GDM1 (cell line): ENCODE results near the gene SMCO2.
A peak's percentile ranks its signal among the peaks of the same experiment; 100 is the strongest.
"Not testable (repeated sequence)": the region's sequence is repeated elsewhere in the genome, so short reads cannot be mapped to it uniquely, and the experiment has no call there.

ENCODE experiments used
- DNase-seq: peaks from one replicate; lab custom pipeline; 2025; lab: John Stamatoyannopoulos, UW

The SMCO2 gene

DNA sequence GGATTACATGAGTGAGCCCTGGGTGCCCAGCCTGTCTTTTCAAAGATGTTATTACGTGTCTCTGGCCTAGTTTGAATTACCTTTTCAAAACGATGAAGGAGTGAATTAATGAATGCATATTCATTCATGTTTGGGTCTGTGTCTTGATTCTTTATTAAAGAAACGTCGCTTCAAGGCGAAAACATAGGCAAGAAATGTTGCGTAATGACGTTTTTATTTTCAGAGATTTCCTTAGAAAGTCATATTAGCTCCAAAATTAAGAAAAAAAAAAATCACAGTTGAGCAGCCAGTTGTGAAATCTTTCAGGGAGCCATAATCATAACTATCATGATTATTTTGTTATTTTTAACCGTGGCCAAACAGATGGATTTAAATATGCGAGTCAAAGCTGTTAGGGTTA lies 81.0 kb downstream of the SMCO2 start:
- no peak for DNase-seq

DNA sequence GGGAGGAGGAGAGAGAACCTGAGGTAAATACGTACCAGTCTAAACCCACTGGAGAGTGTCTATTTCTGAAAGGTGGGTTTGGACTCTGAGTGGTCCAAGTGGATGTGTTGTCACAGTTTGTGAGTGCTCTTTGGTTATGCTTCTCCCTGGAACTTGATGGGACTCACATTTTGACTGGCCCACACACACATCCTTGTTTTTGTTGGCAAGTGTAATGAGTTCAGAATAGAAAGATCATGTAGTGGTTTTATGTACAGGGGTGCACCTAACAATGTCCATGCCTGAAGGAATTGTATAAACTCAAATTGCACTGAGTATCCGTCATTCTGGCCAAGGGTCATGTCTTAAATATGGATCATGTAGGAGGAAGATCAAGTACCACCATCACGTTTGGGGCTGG lies 82.3 kb downstream of the SMCO2 start:
- DNase-seq = no peak

DNA sequence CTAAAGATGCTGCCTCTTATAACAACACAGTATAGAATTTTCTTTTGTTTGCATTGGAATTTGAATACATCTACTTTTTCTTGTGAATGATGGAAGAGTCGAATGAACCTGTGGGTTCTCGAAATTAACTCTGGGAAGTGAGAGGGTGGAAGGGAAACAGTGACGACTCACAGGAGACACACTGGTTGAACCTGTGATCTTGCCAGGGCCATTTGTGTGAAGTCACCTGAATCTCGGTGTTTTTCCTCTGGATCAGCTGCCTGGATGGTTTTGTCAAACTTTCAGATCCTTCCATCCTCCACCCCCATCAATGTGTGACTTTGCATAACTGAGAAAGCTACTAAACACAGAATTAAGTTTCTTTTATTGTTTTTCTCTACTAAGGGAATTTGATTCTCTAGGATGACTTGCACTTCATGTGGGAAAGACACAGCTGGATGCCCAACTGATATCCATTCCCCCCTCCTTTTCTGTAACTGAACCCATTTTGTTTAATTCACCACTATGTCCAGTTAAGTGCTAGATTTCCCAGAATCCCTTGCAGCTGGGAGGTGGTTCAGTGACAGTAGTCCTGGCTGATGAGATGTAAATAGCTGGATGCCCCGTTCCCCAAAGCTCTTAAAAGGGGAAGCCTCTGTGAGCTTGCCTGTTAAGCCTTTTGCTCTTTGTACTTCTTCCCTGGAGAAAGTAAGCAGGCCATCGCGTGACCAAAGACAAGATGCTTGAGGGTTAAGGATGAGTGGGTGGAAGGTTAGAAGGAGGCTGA lies 83.8 kb downstream of the SMCO2 start:
- DNase-seq = peak; percentile 28

DNA sequence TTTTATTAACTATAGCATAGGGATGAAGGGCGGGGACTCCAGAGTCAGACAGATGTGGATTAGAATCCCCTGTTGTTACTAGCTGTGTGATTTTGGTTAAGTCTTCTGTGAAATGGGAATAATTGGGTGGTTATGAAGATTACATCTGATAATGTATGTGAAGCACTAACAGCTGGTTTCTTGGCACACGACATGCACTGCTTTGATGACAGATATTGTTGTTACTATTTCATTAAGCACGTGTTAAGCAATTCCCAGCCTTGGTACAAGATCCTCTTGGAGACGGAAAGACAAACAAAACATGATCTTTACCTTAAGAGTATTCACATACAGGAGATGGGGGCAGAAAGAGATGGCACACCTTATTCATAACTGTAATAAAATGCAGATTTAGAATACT lies 85.4 kb downstream of the SMCO2 start:
- DNase-seq = no peak

DNA sequence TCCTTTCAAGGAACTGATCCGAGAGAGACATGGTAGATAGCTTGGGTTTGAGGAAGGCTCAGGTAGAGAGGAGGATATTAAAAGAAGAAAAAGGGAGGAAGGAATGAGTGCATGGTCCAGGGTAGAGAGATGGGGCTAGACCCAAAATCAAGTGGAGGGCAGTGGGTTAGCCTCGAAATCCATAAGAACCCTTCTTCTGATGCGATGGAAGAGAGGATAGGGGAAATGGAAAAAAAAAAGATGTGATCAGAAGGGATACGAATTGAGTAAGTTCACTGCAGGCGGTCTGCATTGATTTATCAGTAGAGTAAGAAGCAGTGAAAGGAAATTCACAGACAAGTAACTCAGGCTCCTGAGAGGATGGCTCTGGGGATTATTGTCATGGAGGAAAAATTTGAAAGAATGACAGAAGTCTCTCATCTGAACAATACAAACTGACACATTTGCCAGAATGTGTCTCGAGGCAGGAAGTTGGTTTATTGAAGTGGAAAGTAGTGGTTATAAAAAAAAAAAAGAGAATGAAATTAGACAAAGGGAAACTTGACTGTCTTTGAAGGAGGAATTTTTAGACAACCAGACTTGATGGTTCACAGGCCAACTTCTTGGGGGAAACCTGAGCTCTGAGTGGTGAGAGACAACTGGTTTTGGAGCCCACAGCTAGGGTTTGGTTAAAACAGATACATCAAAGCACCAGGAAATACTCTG lies 87.7 kb downstream of the SMCO2 start:
- no peak for DNase-seq

DNA sequence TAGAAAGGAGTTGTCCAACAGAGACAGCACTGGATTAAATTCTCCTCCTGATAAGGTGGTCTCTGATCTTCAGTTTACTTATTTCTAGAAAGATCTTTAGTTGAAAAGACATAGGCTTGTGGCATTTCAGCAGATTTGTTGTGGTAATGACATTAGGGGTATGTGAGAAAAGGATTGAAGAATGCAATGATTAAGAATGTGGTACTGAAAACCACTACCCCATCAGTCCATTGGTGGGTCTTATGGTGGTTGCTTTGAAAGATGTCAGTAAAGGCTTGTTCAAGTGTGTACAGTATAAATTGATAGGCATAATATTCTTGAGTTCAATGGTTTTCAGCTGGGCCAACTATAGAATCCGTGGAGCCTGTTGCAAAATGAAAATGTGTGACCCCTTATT lies 88.2 kb downstream of the SMCO2 start:
- no peak for DNase-seq

DNA sequence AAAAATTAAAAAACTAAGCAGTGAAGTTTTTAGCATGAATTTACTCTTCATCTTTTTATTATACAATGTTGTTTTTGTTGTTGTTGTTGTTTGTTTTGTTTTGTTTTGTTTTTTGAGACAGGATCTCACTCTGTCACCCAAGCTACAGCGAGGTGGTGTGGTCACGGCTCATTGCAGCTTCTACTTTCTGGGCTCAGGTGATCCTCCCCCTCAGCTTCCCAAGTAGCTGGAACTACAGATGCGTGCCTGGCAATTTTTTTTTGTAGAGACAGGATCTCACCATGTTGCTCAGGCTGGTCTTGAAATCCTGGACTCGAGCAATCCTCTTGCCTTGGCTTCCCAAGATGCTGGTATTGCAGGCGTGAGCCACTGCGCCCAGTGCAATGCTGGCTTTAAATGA lies 88.8 kb downstream of the SMCO2 start:
- DNase-seq = no peak

DNA sequence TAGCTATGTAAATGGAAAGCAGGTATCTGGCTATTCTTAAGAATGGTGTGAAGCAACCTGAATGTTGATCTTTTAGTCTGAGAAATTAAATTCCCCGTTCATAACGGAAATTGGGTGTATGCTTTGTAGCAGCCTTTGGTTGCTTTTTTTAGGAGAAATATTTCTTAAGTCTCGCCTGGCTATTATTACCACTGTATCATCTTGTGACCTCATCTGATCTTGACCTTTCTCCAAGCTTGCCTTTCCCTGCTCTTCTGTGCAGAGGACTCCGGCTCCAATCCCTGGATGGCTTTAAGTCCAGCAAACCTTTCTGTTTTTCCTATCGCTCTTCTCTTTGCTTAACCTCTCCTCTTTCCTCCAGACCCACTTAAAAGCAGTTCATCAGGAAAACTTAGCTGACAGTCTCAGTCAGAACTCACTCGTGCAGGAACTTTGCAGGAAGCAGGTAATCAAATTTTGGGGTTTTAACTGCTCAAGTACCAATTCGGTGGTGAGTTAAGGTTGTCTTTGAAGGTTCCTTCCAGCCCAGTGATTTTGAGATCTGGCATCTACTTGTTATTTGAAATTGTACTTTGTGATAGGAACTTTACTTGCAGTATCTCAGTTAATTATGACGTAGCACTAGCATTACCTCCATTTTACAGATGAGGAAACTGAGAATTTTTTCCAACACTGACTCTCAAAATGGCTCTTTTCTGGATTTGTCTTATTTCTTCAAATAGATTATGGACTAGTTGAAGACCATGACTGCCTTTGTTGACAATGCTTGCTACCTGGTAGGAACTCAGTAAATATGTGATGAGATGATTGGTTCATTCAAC lies 91.5 kb downstream of the SMCO2 start:
- DNase-seq = no peak

DNA sequence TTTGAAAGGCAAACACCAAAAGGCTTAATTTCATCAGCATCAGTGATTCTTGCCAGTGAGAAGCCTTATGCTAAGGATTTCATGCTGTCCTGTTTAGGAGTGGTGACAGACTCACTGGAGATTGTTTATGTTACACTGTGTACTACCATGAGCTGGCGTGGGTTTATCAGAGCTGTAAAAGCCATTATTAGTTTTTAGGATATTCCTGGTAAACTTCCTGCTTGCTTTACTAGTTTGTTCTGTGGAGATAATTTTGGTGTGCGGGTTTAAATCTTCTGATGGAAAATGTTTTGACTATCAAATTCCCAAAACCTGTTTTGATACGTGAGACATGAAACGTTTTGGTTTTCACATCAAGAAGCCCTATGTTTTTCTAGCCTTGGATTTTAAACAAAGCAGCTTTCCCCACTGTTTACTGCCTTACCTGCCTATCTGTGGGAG lies 92.7 kb downstream of the SMCO2 start:
- DNase-seq = no peak

DNA sequence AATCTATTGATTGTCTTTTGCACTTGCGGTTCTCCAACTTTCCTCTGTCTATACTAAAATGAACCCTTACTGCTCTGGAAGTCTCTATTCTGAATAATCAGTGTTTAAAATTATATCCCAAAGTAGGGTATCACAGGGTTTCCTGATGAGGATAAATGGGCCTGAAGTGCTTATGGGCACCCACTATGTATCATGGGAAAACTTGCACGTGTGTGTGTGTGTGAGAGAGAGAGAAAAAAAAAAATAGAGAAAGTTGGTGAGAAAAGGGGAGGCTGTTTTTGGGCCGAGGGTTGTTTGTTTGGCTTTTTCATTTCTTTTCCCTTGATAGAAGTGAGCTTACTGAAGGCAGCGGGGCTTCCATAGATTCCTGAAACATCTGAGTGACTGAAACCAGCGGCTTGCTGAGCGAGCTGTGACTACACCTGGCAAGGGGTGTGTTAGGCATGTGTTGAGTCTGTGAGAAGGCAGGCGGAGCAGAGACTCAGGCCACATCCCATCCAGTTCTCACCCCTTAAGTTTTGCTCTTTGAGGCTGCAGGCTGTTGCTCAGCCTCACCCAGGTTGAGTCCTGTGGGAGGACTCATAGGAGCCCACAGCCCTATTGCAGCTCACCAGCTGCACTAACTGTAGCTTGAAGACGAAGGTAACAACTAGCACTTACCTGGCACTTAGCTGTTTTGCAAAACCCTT lies 94.6 kb downstream of the SMCO2 start:
- DNase-seq = no peak

DNA sequence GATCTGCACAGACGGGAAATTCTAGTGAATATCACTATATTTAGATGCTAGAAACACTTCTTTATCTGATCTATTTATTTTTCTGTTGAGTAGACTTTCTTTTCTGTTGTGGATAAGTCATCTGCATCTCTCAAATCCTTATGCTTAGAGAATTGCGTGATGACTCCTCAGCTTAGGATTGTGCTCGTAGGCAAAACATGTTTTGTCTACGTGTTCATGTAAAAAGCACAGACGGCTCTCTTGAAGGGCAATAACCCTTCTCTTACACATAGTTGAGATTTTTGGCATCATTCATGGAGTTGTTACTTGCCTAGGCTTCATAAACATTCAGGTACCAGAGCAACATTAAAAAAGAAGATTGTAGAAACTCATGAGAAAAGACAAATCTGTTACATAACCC lies 96.1 kb downstream of the SMCO2 start:
- DNase-seq = no peak

DNA sequence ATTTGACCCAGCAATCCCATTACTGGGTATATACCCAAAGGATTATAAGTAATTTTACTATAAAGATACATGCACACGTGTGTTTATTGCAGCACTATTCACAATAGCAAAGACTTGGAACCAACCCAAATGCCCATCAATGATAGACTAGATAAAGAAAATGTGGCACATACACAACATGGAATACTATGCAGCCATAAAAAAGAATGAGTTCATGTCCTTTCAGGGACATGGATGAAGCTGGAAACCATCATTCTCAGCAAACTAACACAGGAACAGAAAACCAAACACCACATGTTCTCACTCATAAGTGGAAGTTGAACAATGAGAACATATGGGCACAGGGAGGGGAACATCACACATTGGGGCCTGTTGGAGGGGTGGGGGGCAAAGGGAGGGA lies 98.3 kb downstream of the SMCO2 start:
- not testable (repeated sequence) for DNase-seq

DNA sequence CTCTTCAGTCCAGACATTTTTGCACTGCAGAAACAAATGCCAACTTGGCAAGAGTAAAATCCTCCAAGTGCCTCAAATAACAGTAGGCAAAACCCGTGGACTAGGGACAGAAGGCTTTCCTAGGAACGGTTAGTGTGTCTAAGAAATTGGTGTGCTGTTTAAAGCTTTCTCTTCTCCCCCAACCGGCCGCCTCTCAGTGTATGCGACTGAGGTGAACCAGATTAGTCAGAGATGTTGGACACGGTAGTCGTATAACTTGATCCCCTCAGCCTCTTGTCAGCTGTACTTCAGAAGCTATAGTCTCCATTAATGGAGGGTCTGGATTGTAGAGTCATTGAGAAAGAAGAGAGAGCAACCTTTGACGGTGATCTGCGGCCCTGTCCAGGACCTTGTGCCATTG lies 99.1 kb downstream of the SMCO2 start:
- no peak for DNase-seq

DNA sequence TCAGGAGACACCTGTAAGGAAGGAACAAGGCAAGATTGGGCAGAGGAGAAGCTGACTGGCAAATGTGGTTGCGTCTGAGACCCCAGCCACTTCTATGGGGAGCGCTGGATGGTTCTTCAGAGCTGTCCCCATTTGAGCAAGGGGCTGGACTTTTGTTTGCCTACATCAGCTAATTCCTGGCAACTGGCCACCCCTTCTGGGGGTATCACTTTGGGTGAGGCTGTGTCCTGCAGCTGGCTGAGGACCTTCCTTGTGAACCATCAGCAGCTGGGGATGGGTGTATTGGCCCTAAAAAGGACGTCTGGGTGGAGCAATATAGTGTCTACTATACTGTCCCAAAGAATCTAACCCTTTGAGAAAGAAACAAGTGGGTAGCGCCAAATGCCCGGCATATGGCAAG lies 101.1 kb downstream of the SMCO2 start:
- no peak for DNase-seq

DNA sequence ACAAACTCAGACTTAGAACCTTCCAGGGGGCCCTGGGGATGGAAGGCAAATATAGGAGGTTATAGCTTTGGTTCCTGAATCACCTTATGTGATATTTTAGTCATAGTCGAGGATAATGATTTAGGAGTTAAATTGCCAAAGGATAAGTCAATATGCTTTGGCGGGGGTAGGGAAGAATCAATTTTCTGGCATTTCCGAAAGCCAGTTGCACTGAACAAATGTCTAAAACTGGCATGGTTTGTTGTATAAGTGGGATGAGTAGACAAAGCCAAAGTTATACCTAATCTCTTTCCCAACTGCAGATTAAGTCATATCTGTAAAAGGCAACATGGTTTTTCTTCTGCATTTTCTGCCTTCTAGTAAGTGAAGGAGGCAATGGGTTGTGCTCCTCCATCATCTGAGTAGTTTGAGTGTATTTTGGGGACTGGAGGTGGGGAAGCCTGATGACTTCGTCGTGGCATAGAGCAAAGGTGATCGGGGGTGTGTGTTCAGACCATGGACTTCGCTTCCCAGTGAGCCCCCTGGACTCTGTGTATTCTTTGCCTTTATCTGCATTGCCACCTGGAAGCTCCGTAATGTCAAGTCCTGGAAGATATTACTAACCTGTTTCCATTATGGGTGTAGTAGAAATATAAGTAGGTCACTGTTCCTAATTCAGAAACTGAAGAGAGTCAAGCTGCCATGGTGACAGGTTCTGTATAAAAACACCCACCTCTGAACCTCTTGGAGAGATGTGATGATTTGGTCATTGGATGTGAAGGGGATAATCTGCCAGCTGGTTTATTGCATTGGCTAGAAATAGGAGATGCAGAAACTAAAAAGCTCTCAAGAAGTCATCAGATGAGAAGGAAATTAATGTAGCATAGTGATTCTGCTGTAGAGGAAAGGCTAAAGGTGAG lies 102.0 kb downstream of the SMCO2 start:
- no peak for DNase-seq

DNA sequence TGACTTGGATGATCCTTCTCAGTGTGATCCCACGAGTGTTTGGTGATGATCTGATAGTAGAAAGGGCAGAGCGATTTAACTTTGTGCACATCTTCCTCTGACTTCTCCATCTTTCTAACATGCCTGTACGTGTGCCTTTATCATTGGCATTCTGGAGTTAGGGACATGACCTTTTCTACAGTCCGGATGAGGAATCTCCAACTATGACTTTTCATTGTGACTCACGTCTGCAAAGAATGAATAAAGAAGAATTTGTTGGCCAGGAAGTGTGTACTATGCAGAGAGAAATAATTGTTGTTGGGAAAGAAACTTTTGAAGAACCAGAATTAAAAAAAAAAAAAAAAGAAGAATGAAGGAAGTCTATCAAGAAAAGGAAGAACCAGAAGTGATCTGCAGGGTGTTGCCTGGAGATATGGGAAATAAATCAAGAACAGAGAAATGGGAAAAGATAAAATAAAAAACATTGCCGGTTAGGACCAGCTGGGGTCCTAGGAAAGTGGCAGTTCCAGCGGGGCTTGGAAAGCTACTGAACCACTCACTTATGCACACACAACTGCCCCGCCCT lies 102.8 kb downstream of the SMCO2 start:
- DNase-seq = no peak

DNA sequence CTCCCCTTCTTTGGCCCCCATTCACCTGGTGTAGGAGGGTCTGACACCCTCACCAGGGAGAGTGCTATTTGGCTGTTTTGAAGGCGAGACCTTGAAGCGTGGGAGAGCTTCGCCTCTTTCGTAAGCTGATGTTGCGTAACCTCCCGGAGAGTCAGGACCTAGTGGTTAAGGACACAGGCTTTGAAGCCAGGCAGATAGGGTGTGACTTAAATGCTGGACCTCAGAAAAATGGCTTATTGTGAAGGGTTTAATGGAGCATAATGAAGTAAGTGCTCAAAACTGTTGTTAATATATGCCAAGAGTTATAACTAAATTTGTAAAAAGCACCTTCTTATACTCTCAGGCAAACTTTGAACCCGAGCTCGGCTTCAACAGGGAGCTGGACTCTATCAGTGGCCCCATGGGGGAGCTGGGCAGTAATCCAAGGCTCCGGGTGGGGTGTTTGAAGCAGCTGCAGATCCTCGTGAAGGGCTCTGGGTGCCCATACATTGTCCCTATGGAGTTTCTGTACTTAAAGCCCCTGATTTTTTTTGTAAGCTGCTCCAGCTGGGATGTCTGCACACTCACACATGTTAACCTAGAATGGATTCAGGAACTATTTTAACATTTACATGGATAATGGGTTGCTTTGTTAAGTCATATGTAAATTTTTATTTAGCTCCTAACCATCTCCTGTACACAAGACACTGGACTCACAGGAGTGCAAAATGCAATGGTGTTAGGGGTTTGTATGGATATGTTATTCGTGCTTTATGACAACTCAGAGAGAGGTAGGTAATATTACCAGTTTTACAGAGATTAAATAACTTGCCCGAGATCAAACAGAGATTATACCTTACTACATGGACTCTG lies 103.5 kb downstream of the SMCO2 start:
- peak; percentile 41 for DNase-seq

DNA sequence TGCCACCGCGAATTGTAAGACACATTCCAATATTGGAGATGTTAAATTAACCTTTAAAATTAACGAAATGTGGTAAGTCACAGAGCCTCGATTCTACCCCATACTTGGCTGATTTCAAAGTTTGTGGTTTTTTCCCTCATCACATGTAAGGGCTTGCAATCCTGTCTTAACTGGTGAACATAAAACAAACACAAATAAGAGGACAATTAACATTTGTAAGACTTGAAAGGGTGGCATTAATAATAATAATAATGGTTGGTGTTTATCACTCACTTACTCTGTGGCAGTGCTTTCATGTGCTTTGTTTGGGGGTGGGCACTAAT lies 104.1 kb downstream of the SMCO2 start:
- no peak for DNase-seq

DNA sequence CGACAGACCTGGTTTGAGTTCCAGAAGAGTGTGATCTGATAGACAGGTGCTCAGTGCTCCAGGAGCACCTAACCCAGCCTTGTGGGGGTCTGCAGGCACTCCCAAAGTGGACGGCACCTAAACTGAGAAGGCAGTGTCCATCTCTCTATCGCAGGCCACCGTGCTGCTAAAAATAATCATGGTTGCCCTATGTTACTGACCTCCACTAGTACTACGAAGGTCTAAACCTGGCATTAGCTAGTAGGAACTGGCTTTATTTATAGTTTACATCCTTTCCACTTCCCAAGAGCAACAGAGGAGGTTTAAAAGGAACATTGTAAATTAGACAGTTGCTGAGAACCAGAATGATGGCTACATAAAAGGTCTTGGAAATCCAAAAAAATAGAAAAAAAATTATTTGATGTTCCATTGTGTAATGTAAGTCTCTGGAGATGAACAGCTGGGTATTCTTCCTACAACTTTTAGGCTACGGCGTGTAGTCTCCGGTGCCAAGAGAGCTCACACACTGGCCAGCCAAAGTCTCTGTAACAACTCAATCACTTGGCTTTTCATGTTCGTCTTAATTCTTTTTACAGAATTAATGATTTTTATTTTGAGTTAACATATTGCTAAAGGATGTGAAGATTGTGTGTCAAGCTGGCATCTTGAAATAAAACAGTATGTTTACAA lies 104.8 kb downstream of the SMCO2 start:
- DNase-seq = no peak
